GM12878 (cell line): Measurements from ENCODE around the gene RPIA. TPM values are rescaled to one million over a fixed set of nuclear protein-coding genes. Genes with fewer than 3 reads are reported as not detected.

Source experiments
- ATAC-seq: fragments of 200-7000 bp; cut with Tn5 transposase; 3 replicates; pipeline ENCODE4 v1.9.1; 2020; ENCODE audit warnings: mild to moderate bottlenecking, moderate library complexity
- BruUV-seq: library from RNA; stranded (reverse); fragments of 400-500 nt; replicated peaks from 2 replicates; lab custom pipeline; 2021; lab: Mats Ljungman, UMichigan
- CTCF ChIA-PET: fragments of 300-600 bp; sonication (Branson Sonifier 250); formaldehyde crosslinking; extraction: SDS; loops from one replicate; lab custom pipeline; 2021; ENCODE audit warnings: inconsistent platforms; lab: Yijun Ruan, JAX
- POLR2A ChIA-PET: fragments of 350-600 bp; formaldehyde crosslinking; extraction: SDS; loops from one replicate; lab custom pipeline; 2021; ENCODE audit warnings: inconsistent platforms; lab: Charles Lee
- RAD21 ChIA-PET: fragments of 300-600 bp; sonication (Branson Sonifier 250); formaldehyde crosslinking; loops from one replicate; lab custom pipeline; 2023; ENCODE audit warnings: antibody characterized with exemption; ENCODE audit not compliant: unreplicated experiment; lab: Charles Lee
- SMC1A ChIA-PET: fragments of 300-600 bp; sonication (Branson Sonifier 250); formaldehyde crosslinking; loops from one replicate; lab custom pipeline; 2023; ENCODE audit not compliant: unreplicated experiment, uncharacterized antibody; lab: Charles Lee
- DNase-seq: peaks from one replicate; pipeline ENCODE4 v3.0.0-alpha.2; 2011; ENCODE audit warnings: low read depth, low spot score
- FAIRE-seq: peaks from 3 replicates; lab custom pipeline; 2011; peaks lifted over from hg19 to GRCh38; lab: Jason Lieb, UNC
- H2AFZ ChIP-seq: 2 replicates; pipeline ENCODE4 v1.6.0; 2011; ENCODE audit warnings: low read depth, low read length, control low read depth; ENCODE audit not compliant: control insufficient read depth
- H3K27ac ChIP-seq: 2 replicates; pipeline ENCODE4 v1.5.1; 2011; ENCODE audit warnings: control low read depth; ENCODE audit not compliant: control insufficient read depth, insufficient read depth
- H3K27me3 ChIP-seq, 2 experiments: replicated peaks in 1 of 2; 2 replicates each; pipeline versions ENCODE4 v1.6.0 to v1.6.1; 2011; ENCODE audit warnings: low read length in 1 of 2; ENCODE audit not compliant: control insufficient read depth in 2 of 2, insufficient read depth in 2 of 2
- H3K36me3 ChIP-seq, 2 experiments: 2 replicates each; pipeline ENCODE4 v1.5.1; 2011; ENCODE audit warnings: low read length in 1 of 2; ENCODE audit not compliant: control insufficient read depth in 2 of 2, insufficient read depth in 2 of 2
- H3K4me1 ChIP-seq: 2 replicates; pipeline ENCODE4 v1.6.1; 2011; ENCODE audit warnings: mild to moderate bottlenecking, low read length, moderate library complexity, mixed read lengths; ENCODE audit not compliant: control insufficient read depth, insufficient read depth
- H3K4me2 ChIP-seq: 2 replicates; pipeline ENCODE4 v1.6.0; 2011; ENCODE audit warnings: control low read depth; ENCODE audit not compliant: control insufficient read depth, insufficient read depth
- H3K4me3 ChIP-seq: fragments of 200-600 bp; sonication (generic); 2 replicates; pipeline ENCODE4 v1.5.1; 2016
- H3K79me2 ChIP-seq: 2 replicates; pipeline ENCODE4 v1.6.0; 2011; ENCODE audit warnings: low read length; ENCODE audit not compliant: control insufficient read depth, insufficient read depth
- H3K9ac ChIP-seq: 2 replicates; pipeline ENCODE4 v1.8.0; 2011; ENCODE audit warnings: low read length, control low read depth, mixed read lengths; ENCODE audit not compliant: control insufficient read depth, insufficient read depth
- H3K9me3 ChIP-seq: replicated peaks from 3 replicates; pipeline ENCODE4 v1.5.1; 2011; ENCODE audit warnings: mild to moderate bottlenecking, low read length; ENCODE audit not compliant: control insufficient read depth, insufficient read depth
- H4K20me1 ChIP-seq: 2 replicates; pipeline ENCODE4 v1.6.0; 2011; ENCODE audit not compliant: control insufficient read depth, insufficient read depth
- ATF7 ChIP-seq: fragments of 450-650 bp; IDR thresholded peaks from 2 replicates; pipeline ENCODE4 v1.6.1; 2016; ENCODE audit warnings: low read depth, mild to moderate bottlenecking
- BCL3 ChIP-seq: IDR thresholded peaks from 2 replicates; pipeline ENCODE4 v1.6.1; 2011; ENCODE audit warnings: borderline replicate concordance, low read depth, mild to moderate bottlenecking, moderate library complexity, low read length; ENCODE audit not compliant: insufficient read depth, poor library complexity, severe bottlenecking
- CREM ChIP-seq: IDR thresholded peaks from 2 replicates; pipeline ENCODE4 v1.6.1; 2014; ENCODE audit warnings: antibody characterized with exemption, low read depth
- DPF2 ChIP-seq: fragments of 450-650 bp; IDR thresholded peaks from 2 replicates; pipeline ENCODE4 v1.6.1; 2017; ENCODE audit warnings: mild to moderate bottlenecking
- EED ChIP-seq: sonication (generic); IDR thresholded peaks from 2 replicates; pipeline ENCODE4 v1.6.1; 2016; ENCODE audit warnings: antibody characterized with exemption, low read depth
- HDAC6 ChIP-seq: fragments of 200-600 bp; sonication (generic); IDR thresholded peaks from one replicate; pipeline ENCODE4 v1.8.0; 2017; ENCODE audit warnings: antibody characterized with exemption; ENCODE audit not compliant: unreplicated experiment
- MEF2A ChIP-seq: IDR thresholded peaks from 2 replicates; pipeline ENCODE4 v1.6.1; 2011; ENCODE audit warnings: low read depth, mild to moderate bottlenecking, low read length, moderate library complexity; ENCODE audit not compliant: insufficient read depth
- NFYA ChIP-seq: IDR thresholded peaks from 2 replicates; pipeline ENCODE4 v1.6.1; 2011; ENCODE audit warnings: low read depth, mild to moderate bottlenecking, low read length, improper control_type of control experiment, borderline replicate concordance
- PKNOX1 ChIP-seq: fragments of 450-650 bp; IDR thresholded peaks from 2 replicates; pipeline ENCODE4 v1.6.1; 2016; ENCODE audit warnings: mild to moderate bottlenecking
- SMC3 ChIP-seq: IDR thresholded peaks from 2 replicates; pipeline ENCODE4 v1.6.1; 2011; ENCODE audit warnings: low read length, improper control_type of control experiment, borderline replicate concordance
- STAT1 ChIP-seq: fragments of 450-650 bp; conservative IDR thresholded peaks from 2 replicates; pipeline ENCODE4 v1.6.1; 2014; ENCODE audit warnings: antibody characterized with exemption, mild to moderate bottlenecking
- SUZ12 ChIP-seq: fragments of 200-600 bp; sonication (generic); IDR thresholded peaks from one replicate; pipeline ENCODE4 v1.6.1; 2018; ENCODE audit warnings: antibody characterized with exemption, mild to moderate bottlenecking; ENCODE audit not compliant: unreplicated experiment
- WGBS: methylation state at CpG from one replicate; pipeline ENCODE4 v1.1.6; 2016; ENCODE audit warnings: low lambda C conversion rate; ENCODE audit not compliant: insufficient replicate concordance, insufficient coverage; ENCODE audit errors: missing lambda C conversion rate; 5-methylcytosine and 5-hydroxymethylcytosine counted together
- in situ Hi-C: fragments of 300-500 bp; cut with MboI; formaldehyde crosslinking; loops from 9 replicates; pipeline ENCODE4 v1.14.3; 2018; ENCODE audit warnings: mixed read lengths
- intact Hi-C: fragments of 100-400 bp; cut with micrococcal nuclease; formaldehyde crosslinking; loops from one replicate; pipeline ENCODE4 v1.14.2; 2022; ENCODE audit not compliant: unreplicated experiment
- polyA plus RNA-seq, 11 experiments: library from polyadenylated mRNA; depleted of rRNA in 4 of 11; unstranded in 6 of 11; stranded (reverse) in 5 of 11; fragments of >200 nt; fragmentation: Nextera tagmentation in 4 of 11; fragmentation: Illumina TruSeq in 1 of 11; extraction: Ambion mirVana in 4 of 11; extraction: Trizol in 1 of 11; gene quantifications; 1 replicate in 1 of 11; 2 replicates in 10 of 11; pipeline versions ENCODE4 v1.2.1 to v1.2.3, GENCODE V29; 2011 to 2016; ENCODE audit warnings: inconsistent platforms in 2 of 11, missing spikeins in 2 of 11, low read depth in 1 of 11
- total RNA-seq, 4 experiments: library from RNA; depleted of rRNA in 3 of 4; stranded (reverse); fragments of >200 nt in 3 of 4; fragmentation: Illumina TruSeq in 1 of 4; extraction: Trizol in 1 of 4; gene quantifications; 2 replicates each; pipeline versions ENCODE4 v1.2.1 to v1.2.3, GENCODE V29; 2013 to 2021

Gene RPIA
- total and polyA plus RNA-seq, 10 of the 15 experiments (the other 5 are each of a cell fraction or from before 2014, with no cell fraction given): 7.1 to 58.1 (median 41.6) TPM

GRCh38 chr2:88651646-88652045, 39.8 kb upstream of the RPIA start:
- BruUV-seq: no TSS peak
- H3K9me3 ChIP-seq: no peaks in the 10 kb centered on the region
- H3K4me3 ChIP-seq: no peak overlapping the region
- no peak overlapping the region for H2AFZ ChIP-seq
- H3K9ac ChIP-seq: no peak overlapping the region
- no peaks in the 10 kb centered on the region for H3K4me1 ChIP-seq
- ChIA-PET RAD21 (no interaction called here), CTCF (interaction anchor here (0.9 to 4.4 kb wide), 2 partner anchors 19 to 60 kb away, joined by 3 to 32 read pairs; no protein-coding TSS in a partner anchor), POLR2A (no interaction called here), SMC1A (interaction anchor here (1.2 to 2.0 kb wide), 3 partner anchors 16 to 52 kb away, joined by 3 to 7 read pairs (median 5); no protein-coding TSS in a partner anchor)
- H3K4me2 ChIP-seq: no peak overlapping the region
- FAIRE-seq (no peak), ATAC-seq (no peak), DNase-seq (no peak)
- no peaks in the 10 kb centered on the region for H3K79me2 ChIP-seq
- intact Hi-C loops (no loop called here), in situ Hi-C loops (loop anchor here (25.0 kb wide), 1 partner anchor 589 kb away; the partner anchor contains the start of genes KRCC1 and SMYD1)
- no peak overlapping the region for H3K27ac ChIP-seq
- no peak for TF ChIP-seq BCL3
- no peak for TF ChIP-seq CREM
- no peak for TF ChIP-seq SMC3
- no peak for TF ChIP-seq SUZ12
- TF ChIP-seq NFYA: no peak
- no peak for TF ChIP-seq EED
- TF ChIP-seq HDAC6: no peak
- TF ChIP-seq MEF2A: no peak
- no peak for TF ChIP-seq ATF7
- TF ChIP-seq DPF2: no peak
- no peak for TF ChIP-seq STAT1
- TF ChIP-seq PKNOX1: no peak
- 38% methylated on average over 1 of the region's 1 CpG for WGBS
- H3K36me3 ChIP-seq: no peaks in the 10 kb centered on the region
- no peaks in the 10 kb centered on the region for H3K27me3 ChIP-seq
- H4K20me1 ChIP-seq: no peaks in the 10 kb centered on the region
